ENCODE measurements around the gene MBD5.

GRCh38 chr2:148450531-148450930 is 429.6 kb downstream of the MBD5 start:
- no peak for TF ChIP-seq YY1 (IDR thresholded peaks at IDR 0.05; ENCODE audit: low read depth)
- no peak for TF ChIP-seq NFIC (IDR thresholded peaks at IDR 0.05)
- no peak for TF ChIP-seq EGR1 (IDR thresholded peaks at IDR 0.05)
- TF ChIP-seq RAD21 (IDR thresholded peaks at IDR 0.05; ENCODE audit: low read depth), result no peak
- TF ChIP-seq TCF12 (IDR thresholded peaks at IDR 0.05; ENCODE audit: low read depth), result no peak
- no peak for TF ChIP-seq MAX (IDR thresholded peaks at IDR 0.05)
- TF ChIP-seq TAF1 (IDR thresholded peaks at IDR 0.05; ENCODE audit: low read depth), result no peak
- TF ChIP-seq USF1 (IDR thresholded peaks at IDR 0.05), result no peak
